GM12892 (cell line): Measurements from ENCODE around the gene CTDSP1.

Experiments
- DNase-seq: peaks from one replicate; pipeline ENCODE4 v3.0.0; 2011; ENCODE audit not compliant: insufficient read length
- FAIRE-seq: peaks from 2 replicates; lab custom pipeline; 2011; peaks lifted over from hg19 to GRCh38; lab: Jason Lieb, UNC
- POLR2A ChIP-seq: IDR thresholded peaks from 2 replicates; pipeline ENCODE4 v1.6.1; 2011; ENCODE audit warnings: low read depth, low read length, control low read depth
- POLR2AphosphoS5 ChIP-seq: IDR thresholded peaks from 2 replicates; pipeline ENCODE4 v1.6.1; 2011; ENCODE audit warnings: low read depth, low read length, control low read depth
- TAF1 ChIP-seq: IDR thresholded peaks from 2 replicates; pipeline ENCODE4 v1.6.1; 2011; ENCODE audit warnings: low read depth, mild to moderate bottlenecking, control low read depth, low read length, borderline replicate concordance

Gene CTDSP1

DNA sequence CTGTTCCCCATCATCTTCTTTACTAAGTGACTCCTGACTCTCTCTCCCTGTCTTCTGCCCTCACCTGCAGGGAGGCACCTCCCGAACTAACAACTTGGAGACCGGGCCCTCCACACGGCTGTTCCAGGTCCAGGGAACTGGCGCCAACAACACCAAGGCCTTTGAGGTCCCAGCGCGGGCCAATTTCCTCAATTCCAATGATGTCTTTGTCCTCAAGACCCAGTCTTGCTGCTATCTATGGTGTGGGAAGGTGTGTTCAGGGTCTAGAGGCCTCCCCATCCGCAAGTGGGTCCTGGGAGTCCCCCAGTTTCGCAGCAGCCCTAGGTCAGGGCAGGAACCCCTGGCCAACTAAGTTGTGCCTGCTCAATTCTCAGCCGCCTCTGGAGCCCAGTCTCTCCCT lies 34.8 kb downstream of the CTDSP1 start:
- TF ChIP-seq POLR2A: no peak
- TF ChIP-seq POLR2AphosphoS5: no peak
- TF ChIP-seq TAF1: no peak
- FAIRE-seq: no peak
- DNase-seq: no peak

DNA sequence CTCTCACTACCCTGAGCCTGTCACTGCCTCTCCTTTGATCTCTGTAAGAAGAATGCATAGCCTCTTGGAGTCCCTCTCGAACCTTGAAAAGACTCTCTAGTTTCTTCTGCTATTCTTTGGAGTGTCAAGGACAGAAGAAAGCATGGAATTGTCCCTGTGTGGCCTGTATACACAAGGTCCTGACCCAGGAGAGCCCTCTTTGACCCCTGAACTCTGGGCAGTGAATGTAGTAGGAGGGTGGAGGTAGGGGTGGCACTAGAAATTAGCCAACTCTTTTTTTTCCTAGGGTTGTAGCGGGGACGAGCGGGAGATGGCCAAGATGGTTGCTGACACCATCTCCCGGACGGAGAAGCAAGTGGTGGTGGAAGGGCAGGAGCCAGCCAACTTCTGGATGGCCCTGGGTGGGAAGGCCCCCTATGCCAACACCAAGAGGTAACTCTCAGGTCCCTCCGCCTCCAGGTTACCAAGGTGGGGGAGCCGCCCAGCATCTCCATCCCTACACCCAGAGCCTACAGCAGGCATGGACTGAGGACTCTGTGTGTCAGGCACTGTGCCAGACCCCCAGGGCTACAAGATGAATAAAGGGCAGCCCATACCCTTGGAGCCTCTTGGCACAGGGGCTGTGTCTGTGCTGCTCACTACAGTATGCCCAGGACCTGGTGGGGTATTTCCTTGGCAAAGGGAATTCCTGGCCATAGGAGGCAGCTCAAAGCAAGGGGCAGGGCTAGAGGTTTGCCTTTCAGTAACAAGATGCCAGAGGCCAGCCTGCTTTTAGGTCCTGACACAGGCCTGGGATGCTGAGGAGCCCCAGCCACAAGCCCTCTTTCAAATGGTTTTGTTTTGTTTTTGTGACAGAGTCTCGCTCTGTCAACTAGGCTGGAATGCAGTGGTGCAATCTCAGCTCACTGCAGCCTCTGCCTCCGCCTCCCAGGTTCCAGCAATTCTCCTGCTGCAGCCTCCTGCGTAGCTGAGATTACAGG lies 35.6 kb downstream of the CTDSP1 start:
- no peak for TF ChIP-seq TAF1
- TF ChIP-seq POLR2A: no peak
- no peak for TF ChIP-seq POLR2AphosphoS5
- DNase-seq (no peak), FAIRE-seq (no peak)

DNA sequence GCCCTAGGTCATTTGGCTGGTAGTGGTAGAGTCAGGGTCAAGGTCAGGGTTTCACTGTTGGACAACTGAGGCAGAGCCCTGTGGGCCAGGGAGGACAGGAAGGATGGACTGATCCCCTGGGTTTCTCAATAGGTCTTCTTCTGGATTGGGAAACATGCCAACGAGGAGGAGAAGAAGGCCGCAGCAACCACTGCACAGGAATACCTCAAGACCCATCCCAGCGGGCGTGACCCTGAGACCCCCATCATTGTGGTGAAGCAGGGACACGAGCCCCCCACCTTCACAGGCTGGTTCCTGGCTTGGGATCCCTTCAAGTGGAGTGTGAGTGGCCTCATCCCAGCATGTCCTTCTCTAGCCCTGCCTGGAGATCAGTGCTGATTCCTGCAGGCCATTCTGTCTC lies 37.3 kb downstream of the CTDSP1 start:
- FAIRE-seq (no peak), DNase-seq (no peak)
- no peak for TF ChIP-seq TAF1
- TF ChIP-seq POLR2AphosphoS5: no peak
- no peak for TF ChIP-seq POLR2A

DNA sequence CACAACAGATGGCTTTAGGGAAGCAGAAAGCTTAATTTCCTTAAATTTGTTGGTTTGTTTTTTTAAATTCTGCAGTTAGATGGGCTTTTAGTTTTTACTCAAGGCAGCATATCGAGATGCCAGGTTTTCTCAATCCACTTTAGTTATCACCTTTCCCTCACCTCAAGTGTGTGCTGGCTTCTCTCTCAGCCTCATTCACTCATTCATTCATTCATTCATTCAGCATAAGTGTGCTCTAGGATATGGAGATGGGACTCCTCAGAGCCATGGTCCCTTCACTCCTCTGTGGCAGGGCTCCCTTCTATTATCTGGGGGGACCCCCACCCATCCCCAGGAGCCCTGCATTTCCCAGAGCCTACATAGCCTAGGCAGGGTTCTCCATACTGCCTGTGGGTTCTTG lies 38.3 kb downstream of the CTDSP1 start:
- FAIRE-seq: no peak
- no peak for DNase-seq
- TF ChIP-seq TAF1 (no peak), POLR2AphosphoS5 (no peak), POLR2A (no peak)

DNA sequence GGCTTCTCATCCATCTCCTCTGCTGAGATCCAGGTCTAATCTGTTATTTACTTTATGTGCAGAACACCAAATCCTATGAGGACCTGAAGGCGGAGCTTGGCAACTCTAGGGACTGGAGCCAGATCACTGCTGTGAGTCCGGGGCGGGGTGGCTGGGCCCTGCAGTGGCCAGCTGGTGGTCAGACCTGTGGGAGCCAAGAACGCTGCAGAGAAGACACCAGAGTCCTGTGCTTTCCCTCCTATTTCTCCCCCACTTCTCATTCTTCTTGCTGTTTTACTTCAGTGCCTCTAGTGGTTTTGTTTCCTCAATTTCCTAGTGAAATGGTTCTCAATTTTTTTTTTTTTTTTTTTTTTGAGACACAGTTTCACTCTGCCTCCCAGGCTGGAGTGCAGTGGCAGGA lies 38.9 kb downstream of the CTDSP1 start:
- FAIRE-seq (no peak), DNase-seq (no peak)
- no peak for TF ChIP-seq POLR2AphosphoS5
- no peak for TF ChIP-seq POLR2A
- TF ChIP-seq TAF1: no peak

DNA sequence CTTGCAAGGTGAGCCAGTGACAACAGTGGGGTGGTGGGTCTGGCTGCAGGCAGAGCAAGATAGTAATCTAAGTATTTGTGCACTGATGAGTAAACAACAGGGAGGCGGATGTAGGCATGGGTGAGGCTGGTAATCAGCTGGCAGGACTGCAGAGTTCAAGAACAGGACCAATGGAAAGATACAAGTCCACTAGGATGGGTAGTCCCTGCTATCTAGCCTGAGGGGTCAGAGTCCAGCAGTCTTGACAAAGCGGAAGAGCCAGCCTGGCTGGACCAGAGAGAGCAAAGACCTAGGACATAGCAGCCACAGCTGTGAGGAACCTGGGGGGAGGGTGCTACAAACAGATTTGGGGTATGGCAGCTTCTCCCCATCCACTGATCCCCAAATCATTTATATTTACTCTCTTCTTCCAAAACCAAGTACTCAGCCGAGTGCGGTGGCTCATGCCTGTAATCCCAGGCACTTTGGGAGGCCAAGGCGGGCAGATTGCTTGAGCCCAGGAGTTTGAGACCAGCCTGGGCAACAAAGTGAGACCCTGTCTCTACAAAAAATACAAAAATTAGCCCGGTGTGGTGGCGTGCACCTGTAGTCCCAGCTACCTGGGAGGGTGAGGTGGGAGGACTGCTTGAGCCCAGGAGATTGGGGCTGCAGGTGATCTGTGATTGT lies 45.2 kb downstream of the CTDSP1 start:
- FAIRE-seq (no peak), DNase-seq (no peak)
- TF ChIP-seq POLR2A (no peak), TAF1 (no peak), POLR2AphosphoS5 (no peak)

DNA sequence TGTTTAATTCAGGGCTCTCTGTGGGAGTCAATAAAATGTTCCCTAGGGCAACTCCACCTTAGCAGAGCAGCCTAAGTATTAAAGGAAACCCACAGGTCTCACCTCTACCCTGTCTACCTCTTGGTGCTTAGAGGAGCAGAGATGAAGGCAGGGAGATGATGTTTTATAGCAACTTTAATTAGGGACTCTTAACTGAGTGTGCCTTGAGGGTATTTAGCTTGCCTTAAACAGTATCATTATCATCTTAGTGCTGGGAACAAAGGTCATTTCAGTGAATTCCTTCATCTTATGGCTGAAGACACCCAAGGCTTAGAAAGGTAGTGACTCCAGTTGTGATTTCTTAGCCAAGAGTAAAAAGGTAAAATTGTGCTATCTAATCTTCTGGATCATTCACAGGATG lies 45.9 kb downstream of the CTDSP1 start:
- FAIRE-seq (no peak), DNase-seq (no peak)
- TF ChIP-seq POLR2A: no peak
- no peak for TF ChIP-seq POLR2AphosphoS5
- no peak for TF ChIP-seq TAF1

DNA sequence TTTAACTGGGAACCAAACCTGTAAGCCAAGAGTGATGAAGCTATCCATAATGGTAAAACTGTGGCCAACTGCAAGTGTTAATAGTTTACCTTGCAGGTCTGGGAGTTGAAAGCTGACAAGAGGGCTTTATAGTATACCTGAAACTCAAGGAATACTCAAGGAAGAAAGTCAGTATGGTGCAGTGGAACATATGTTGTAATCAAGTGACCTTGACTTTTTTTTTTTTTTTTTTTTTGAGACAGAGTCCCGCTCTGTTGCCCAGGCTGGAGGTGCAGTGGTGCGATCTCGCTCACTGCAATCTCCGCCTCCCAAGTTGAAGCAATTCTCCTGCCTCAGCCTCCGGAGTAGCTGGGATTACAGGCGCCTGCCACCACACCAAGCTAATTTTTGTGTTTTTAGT lies 46.9 kb downstream of the CTDSP1 start:
- DNase-seq: no peak
- TF ChIP-seq TAF1 (no peak), POLR2AphosphoS5 (no peak), POLR2A (no peak)
- FAIRE-seq: no peak

DNA sequence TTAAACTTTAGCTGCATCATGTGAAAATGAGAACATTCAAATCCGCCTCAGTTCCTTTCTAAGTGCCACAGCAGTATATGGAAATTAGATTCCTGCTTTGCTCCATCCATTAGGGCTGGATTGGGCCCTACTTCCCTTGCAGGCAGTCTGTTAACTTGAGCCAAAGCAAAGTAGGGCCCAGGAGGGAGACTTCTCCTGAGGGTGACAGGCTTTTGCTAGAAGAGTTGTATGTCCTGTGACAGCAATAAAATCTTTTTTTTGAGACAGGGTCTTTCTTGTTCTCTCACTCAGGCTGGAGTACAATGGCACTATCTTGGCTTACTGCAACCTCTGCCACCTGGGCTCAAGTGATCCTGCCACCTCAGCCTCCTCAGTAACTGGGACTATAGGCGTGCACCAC lies 47.4 kb downstream of the CTDSP1 start:
- DNase-seq (no peak), FAIRE-seq (no peak)
- TF ChIP-seq TAF1 (no peak), POLR2AphosphoS5 (no peak), POLR2A (no peak)

DNA sequence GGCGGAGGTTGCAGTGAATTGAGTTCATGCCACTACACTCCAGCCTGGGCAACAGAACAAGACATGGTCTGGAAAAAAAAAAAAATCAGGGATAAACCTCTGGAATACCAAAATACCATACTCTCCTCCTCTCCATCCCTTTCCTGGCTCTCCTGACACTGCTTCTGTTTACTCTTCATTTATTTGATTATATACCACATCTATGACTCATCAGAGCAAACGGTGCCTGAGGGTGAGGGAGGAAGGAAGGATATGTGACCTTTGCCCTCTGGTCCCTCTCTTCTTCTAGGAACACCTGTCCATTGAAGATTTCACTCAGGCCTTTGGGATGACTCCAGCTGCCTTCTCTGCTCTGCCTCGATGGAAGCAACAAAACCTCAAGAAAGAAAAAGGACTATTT lies 49.3 kb downstream of the CTDSP1 start:
- TF ChIP-seq POLR2A (no peak), POLR2AphosphoS5 (no peak), TAF1 (no peak)
- DNase-seq (no peak), FAIRE-seq (no peak)

DNA sequence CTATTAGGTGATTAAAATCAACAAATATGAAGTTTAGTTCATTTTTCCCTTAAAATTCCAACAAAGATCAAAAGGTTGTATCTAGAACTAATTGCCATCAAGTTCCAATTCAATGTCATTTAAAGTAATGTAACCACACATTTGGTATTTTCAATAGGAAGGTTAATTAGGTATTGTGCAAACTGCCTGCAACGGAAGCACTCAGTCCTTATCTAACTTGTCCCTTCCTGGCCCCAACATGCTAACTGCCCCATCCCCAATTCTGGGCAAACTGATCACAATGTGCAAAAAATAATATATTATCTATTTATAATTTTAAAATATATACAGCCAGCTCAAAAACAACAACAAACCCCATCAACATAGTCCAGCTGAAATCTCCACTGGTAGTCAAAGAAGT lies 52.4 kb downstream of the CTDSP1 start:
- no peak for TF ChIP-seq POLR2AphosphoS5
- no peak for TF ChIP-seq POLR2A
- TF ChIP-seq TAF1: no peak
- no peak for DNase-seq
- no peak for FAIRE-seq
